Ovary (tissue), 3 donors: Measurements from ENCODE around the gene IGSF5.

Experiments used
- EP300 ChIP-seq: sonication (generic); formaldehyde crosslinking; IDR thresholded peaks from one replicate; pipeline ENCODE4 v1.6.1; 2017; ENCODE audit warnings: antibody characterized with exemption
- POLR2A ChIP-seq: fragments of 450-650 bp; IDR thresholded peaks from one replicate; pipeline ENCODE4 v1.6.1; 2017; ENCODE audit warnings: antibody characterized with exemption, mild to moderate bottlenecking, moderate library complexity
- TF ChIP-seq, protein P1 (sequence below), 3 donors: fragments of 450-650 bp in 2 of 3; fragments of 200-600 bp in 1 of 3; IDR thresholded peaks; one replicate each; pipeline versions ENCODE4 v1.5.1 to v1.8.0; 2016 to 2022; ENCODE audit warnings: antibody characterized with exemption in 3 of 3, mild to moderate bottlenecking in 1 of 3
- donor health status: DM: no; HTN: no; CAD: no.

GRCh38 chr21:39774227-39774626 is 29.2 kb downstream of the IGSF5 start:
- TF ChIP-seq, protein P1, sequence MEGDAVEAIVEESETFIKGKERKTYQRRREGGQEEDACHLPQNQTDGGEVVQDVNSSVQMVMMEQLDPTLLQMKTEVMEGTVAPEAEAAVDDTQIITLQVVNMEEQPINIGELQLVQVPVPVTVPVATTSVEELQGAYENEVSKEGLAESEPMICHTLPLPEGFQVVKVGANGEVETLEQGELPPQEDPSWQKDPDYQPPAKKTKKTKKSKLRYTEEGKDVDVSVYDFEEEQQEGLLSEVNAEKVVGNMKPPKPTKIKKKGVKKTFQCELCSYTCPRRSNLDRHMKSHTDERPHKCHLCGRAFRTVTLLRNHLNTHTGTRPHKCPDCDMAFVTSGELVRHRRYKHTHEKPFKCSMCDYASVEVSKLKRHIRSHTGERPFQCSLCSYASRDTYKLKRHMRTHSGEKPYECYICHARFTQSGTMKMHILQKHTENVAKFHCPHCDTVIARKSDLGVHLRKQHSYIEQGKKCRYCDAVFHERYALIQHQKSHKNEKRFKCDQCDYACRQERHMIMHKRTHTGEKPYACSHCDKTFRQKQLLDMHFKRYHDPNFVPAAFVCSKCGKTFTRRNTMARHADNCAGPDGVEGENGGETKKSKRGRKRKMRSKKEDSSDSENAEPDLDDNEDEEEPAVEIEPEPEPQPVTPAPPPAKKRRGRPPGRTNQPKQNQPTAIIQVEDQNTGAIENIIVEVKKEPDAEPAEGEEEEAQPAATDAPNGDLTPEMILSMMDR (IDR thresholded peaks at IDR 0.05): no peak
- TF ChIP-seq POLR2A (no peak), EP300 (no peak)
